ENCODE data around the gene MVB12B.

Gene MVB12B

GRCh38 chr9:126431077-126431742, 104.6 kb downstream of the MVB12B start:
- no peak for DNase-seq (ENCODE audit: low read depth)

- DNase-seq (ENCODE audit: low read depth): no peak
Observed at GRCh38 chr9:126432659-126433058, 106.0 kb downstream of the MVB12B start.

GRCh38 chr9:126435105-126435504, 108.5 kb downstream of the MVB12B start:
- no peak for DNase-seq (ENCODE audit: low read depth)

GRCh38 chr9:126435626-126436025, 109.0 kb downstream of the MVB12B start:
- no peak for DNase-seq (ENCODE audit: low read depth)

- DNase-seq (ENCODE audit: low read depth): no peak
Observed at GRCh38 chr9:126436545-126437267, 110.1 kb downstream of the MVB12B start.

- no peak for DNase-seq (ENCODE audit: low read depth)
Observed at GRCh38 chr9:126437268-126437666, 110.6 kb downstream of the MVB12B start.

GRCh38 chr9:126437701-126438100, 111.1 kb downstream of the MVB12B start:
- no peak for DNase-seq (ENCODE audit: low read depth)

- no peak for DNase-seq (ENCODE audit: low read depth)
Observed at GRCh38 chr9:126438741-126439401, 112.2 kb downstream of the MVB12B start.

- no peak for DNase-seq (ENCODE audit: low read depth)
Observed at GRCh38 chr9:126439402-126439765, 112.8 kb downstream of the MVB12B start.

GRCh38 chr9:126439883-126440653, 113.4 kb downstream of the MVB12B start:
- no peak for DNase-seq (ENCODE audit: low read depth)

- no peak for DNase-seq (ENCODE audit: low read depth)
Observed at GRCh38 chr9:126440940-126441339, 114.3 kb downstream of the MVB12B start.

- DNase-seq (ENCODE audit: low read depth): no peak
Observed at GRCh38 chr9:126442636-126443035, 116.0 kb downstream of the MVB12B start.

- no peak for DNase-seq (ENCODE audit: low read depth)
Observed at GRCh38 chr9:126443144-126443543, 116.5 kb downstream of the MVB12B start.

GRCh38 chr9:126448136-126448535, 121.5 kb downstream of the MVB12B start:
- no peak for DNase-seq (ENCODE audit: low read depth)

- DNase-seq (ENCODE audit: low read depth): no peak
Observed at GRCh38 chr9:126448865-126449577, 122.4 kb downstream of the MVB12B start.

- no peak for DNase-seq (ENCODE audit: low read depth)
Observed at GRCh38 chr9:126449725-126450667, 123.4 kb downstream of the MVB12B start.

GRCh38 chr9:126450668-126451205, 124.1 kb downstream of the MVB12B start:
- DNase-seq (ENCODE audit: low read depth): no peak

- DNase-seq (ENCODE audit: low read depth): no peak
Observed at GRCh38 chr9:126451316-126451885, 124.8 kb downstream of the MVB12B start.

GRCh38 chr9:126452106-126452505, 125.5 kb downstream of the MVB12B start:
- DNase-seq (ENCODE audit: low read depth): no peak
